ENCODE measurements around the gene KCNJ4.

- no peak for TF ChIP-seq ZC3H10 (CRISPR knock-in tag; IDR thresholded peaks at IDR 0.05)
- TF ChIP-seq RARB (CRISPR knock-in tag; IDR thresholded peaks at IDR 0.05) = no peak
- no peak for TF ChIP-seq ISL1 (CRISPR knock-in tag; IDR thresholded peaks at IDR 0.05)
- TF ChIP-seq PPARA (CRISPR knock-in tag; IDR thresholded peaks at IDR 0.05; ENCODE audit: borderline replicate concordance) = no peak
- no peak for TF ChIP-seq ZNF70 (CRISPR knock-in tag; IDR thresholded peaks at IDR 0.05)
- no peak for TF ChIP-seq ARNTL (CRISPR knock-in tag; IDR thresholded peaks at IDR 0.05; ENCODE audit: borderline replicate concordance, low read depth)
- TF ChIP-seq TCF4 (CRISPR knock-in tag; IDR thresholded peaks at IDR 0.05; ENCODE audit: borderline replicate concordance) = no peak
Measured at GRCh38 chr22:38467904-38468442, 13.0 kb upstream of the KCNJ4 start, which contains the start of gene KDELR3.
